ENCODE results near the gene FANCE.

FANCE gene

DNA sequence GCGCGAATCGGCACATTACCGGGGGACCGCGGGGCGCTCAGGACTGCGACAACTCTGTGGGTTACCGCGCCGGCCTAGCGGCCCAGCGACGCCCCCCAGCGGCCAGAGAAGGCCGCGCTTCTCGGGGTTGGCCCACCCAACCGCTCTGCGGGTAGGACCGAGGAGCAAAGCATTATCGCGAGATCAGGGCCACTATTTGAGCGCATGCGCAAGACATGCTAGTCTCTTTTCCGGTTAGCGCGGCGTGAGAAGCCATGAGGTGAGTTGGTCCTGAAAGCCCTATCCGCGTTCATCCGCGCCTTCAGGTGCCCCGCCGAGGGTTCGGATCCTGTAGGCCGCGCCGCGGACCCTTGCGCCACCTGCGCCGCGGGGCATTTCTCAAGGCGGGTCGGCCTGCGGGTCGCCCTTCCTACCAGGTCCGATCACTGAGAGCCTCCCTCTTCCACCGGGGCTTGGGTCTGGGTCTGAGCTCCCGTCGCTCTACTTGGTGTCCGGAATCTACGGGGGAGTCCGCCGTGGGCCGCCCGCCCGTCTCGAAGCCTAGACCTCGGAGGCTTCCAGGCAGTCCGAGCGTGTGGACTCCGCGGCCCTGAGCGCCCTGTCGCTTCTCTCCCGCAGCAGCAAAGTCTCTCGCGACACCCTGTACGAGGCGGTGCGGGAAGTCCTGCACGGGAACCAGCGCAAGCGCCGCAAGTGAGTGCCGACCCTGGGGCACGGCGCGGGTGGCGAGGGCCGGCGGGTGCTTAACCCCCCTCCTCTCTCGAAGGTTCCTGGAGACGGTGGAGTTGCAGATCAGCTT, 16.2 kb downstream of the FANCE start, which contains the start of gene RPL10A:
Gene RPL10A (plus strand): TSS at position 221 of the 799 bp plus-strand sequence. CDS start 34 bp downstream, at position 255.
- DNase-seq (ENCODE audit: low read depth), result peak; percentile 96

DNA sequence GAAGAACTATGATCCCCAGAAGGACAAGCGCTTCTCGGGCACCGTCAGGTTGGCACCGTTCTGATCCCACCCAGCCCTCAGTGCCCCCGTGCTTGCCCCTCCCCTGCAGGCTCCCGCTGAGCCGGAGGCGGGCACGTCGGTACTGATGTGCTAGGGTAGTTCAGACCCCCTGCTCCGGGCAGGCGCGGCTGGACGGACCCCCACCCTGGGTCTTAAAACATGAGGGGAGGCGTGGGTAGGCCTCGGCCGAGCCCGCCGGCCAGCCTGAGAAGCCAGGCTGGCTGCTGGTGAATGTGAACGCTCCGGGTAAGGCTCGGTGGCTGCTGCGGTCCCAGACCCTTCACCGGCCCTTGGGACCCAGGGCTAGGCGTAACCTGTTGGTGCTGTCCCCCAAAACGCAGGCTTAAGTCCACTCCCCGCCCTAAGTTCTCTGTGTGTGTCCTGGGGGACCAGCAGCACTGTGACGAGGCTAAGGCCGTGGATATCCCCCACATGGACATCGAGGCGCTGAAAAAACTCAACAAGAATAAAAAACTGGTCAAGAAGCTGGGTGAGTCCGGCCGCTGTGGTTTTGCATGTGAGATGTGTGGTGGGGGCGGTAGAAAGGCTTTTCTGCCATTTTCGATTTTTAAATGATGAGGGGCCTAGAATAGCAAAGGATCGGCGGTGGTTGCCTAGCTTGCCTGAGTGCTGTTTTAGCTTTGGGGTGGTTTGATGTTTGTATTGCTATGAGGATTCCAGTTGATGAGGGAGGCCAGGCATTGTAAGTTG, 17.0 kb downstream of the FANCE start:
- no peak for DNase-seq (ENCODE audit: low read depth)

DNA sequence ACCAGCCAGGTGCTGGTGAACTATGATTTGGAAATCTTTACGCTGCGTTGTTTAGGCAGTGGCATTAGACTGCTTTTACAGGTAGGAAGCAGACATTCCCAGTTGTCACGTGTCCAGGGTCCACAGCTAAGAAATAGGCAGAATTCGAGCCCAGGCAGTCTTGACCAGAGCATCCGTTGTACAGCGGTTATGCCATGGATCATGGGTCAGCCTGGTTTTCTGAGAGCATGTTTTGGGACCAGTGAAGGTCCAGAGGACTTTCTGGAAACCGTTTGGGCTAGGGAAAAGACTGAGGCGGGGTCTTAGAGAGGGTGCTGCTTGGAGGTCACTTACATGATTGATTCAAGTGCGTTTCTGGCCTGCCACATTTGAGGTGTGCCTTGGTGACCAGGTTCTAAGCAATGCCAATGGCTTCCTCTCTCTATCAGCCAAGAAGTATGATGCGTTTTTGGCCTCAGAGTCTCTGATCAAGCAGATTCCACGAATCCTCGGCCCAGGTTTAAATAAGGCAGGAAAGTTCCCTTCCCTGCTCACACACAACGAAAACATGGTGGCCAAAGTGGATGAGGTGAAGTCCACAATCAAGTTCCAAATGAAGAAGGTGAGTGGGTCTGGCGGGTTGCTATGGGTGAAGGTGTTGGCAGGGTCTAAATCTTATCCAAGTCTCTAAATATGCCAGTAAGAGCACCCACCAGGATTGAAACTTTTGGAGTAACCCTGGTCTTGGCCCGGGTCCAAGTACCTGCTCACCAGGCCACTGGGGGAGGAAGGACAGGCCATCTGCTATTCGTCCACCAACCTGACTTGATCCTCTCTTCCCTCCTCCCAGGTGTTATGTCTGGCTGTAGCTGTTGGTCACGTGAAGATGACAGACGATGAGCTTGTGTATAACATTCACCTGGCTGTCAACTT, 17.9 kb downstream of the FANCE start:
- DNase-seq (ENCODE audit: low read depth), result no peak

DNA sequence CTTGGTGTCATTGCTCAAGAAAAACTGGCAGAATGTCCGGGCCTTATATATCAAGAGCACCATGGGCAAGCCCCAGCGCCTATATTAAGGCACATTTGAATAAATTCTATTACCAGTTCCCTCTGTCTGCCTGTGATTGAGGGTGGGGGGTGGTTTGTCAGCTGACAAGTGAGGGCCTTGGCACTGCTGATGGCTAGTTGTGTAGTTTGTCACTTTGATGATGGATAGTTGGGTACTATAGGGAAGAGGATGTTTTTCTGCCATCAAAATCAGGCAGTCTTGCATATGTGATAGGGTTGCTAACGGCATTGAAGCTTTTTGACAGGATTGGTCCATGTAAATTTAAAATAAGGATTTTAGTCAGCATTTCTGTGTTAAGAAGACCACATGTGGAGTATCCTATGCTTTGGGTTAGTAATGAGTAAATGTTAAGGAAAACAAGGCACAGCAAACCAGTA, 18.6 kb downstream of the FANCE start:
- no peak for DNase-seq (ENCODE audit: low read depth)

DNA sequence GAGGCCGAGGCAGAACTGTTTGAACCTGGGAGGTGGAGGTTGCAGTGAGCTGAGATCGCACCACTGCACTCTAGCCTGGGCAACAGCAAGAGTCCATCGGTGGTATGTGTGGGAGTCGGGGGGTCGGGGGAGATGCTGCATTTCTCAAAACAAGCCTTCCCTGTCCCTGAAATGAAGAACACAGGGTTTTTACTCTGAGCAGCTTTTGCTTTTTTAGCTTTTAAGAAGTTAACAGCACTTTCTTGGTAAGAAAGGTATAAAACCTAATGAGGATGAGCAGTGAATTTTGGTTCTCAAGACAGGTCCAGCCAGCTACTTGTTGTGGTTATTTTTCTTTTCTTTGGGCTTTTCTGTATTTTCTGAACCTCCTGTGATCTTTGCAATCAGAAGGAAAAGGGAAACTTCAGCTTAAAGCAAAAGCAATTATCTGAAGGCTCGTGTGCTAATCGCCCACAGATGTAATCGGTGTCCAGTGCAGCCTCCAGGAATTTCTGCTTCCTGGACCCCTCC, 19.8 kb downstream of the FANCE start:
- DNase-seq (ENCODE audit: low read depth), result no peak

DNA sequence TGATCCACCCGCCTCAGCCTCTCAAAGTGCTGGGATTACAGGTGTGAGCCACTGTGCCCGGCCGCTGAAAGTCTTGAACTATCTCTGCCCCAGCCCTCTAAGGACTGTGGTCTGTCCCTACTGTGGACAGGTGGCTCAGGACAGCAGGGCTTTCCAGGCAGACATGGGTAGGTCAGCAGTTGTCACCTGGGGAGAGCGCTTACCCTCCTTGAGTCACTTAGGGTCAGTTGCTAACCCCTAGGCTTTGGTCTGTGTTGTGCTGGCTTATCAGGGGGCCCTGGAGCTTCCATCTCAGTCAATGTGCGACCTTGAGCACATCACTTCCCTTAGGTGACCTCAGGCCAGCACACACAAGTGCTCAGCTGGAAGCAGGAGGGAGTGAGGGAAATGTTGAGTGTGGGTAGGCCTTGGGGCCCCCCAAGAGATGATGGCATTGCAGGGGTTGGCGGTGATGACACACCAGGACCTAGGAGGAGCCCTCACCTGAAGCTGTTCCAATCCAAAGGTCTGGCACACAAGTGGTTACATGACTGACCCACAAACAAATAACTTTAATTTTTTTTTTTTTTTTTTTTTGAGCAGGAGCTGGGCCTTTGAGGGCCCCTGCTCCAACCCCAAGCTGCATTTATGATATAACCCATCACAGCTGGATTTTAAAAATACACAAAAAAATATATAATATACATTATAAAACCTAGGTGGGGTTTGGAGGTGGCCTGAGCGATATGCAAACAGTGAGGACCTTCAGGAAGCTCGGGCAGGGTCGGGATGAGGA, 21.1 kb downstream of the FANCE start:
- no peak for DNase-seq (ENCODE audit: low read depth)

DNA sequence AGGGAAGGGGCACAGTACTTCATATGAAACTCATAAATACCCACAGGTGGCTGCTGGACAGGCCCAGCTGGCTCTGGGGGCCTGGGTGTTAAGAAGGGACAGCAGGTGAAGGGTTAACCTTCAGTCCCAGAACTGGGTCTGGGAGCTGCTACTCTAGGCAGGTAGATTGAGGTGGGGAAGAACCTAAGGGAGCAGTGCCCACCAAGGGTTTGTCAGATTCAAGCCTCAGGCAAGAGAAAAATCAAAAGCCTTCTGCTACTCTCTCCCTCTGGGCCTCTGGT, 21.7 kb downstream of the FANCE start:
- DNase-seq (ENCODE audit: low read depth), result no peak

DNA sequence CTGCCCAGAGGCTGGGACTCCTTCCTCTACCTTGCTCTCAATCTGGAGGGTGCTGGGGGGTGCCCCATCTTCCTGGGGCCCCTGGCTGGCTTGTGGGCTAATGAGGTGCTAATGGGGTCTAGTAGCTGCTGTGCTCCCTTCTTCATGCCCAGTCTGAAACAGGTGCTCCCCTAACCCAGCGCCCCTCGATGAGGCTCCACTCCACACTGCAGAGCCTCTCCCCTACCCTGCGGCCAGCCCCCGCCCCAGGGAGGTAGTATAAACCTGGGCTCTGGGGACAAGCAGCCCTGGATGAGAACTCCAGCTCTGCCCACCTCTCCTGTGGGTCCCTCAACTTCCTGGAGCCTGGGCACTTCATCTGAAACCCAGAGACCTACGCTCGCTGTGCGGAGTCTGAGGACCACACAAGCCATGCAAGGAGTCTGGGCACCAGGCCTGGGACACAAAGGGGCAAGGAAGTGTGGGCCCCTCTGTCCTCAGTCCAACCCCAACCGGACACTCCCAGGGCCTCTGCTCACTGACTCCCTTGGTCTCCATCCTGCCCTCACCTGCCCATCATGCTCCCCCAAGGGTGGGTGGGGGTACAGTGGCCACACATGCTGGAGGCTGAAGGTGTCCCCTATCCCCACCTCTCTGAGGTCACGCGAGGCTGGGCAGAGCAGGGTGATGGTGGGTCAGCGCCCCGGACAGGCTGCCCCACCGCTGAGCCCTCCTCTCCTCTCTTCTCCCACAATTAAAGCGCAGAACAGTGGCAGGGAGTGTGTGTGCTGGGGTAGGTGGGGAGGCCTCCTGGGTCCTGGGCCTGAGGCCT, 22.2 kb downstream of the FANCE start:
- DNase-seq (ENCODE audit: low read depth), result no peak

DNA sequence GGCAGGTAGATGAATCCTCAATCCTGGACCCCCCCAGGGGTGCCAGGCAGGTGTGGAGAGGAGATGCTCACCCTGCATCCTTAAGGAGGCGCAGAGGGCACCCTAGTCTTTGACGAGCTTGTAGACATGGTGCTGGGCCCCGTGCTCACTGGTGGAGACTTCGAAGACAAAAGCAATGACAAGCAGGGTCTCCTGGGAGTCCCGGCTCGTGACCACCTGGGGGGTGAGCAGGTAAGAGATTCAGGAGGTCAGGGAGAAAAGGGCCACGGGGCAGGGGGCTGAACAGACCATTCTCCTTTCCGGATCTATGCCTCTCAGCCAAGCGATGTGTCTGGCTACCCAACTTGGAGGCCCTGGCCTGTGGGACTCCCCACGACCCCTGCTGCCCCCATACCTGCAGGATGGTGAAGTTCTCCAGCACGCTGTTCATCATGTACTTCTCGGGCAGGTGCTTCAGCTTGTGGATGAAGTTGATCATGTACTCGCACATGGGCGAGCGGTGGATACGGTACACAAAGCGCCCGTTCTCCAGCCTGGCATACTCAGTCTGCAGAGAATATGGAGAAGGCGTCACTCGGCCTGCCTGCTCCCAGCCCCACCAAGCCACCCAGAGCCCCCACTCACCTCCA, 22.9 kb downstream of the FANCE start:
- DNase-seq (ENCODE audit: low read depth), result no peak

DNA sequence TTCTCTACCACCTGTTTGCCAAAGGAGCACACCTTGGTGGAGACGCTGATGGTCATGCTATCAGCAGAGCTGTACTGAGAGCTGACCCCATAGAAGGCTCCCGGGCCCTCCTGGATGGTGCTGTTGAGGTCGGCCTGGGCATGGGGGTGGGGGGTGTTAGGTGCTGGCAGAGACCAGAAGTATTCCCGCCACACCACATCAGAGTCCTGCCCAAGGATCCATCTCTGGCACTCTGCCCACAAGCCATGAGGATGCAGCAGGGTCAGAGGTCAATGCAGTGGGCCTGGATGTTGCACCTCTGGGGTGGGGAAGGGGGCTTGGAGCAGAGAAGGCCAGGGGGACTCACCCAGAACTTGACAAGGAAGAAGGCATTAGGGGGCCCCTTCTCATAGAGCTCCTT, 23.4 kb downstream of the FANCE start:
- DNase-seq (ENCODE audit: low read depth), result no peak

DNA sequence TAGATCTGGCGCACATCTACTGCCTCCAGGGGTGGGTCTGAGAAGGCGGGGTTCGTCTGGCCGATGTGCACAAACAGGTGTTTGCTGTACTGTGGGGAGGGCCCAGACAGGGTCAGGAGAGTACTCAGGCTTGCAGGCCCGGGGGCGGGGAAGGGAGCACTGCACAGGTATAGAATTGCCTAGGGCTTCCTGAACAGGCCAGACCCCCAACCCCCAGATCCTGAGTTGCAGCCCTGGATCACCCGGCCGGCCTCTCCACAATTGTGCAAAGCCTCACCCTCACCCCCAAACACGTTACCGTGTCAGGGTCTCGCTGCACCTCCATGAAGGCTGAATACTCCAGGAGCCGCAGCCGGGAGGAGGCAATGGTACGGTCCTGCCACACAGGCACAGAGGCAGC, 23.9 kb downstream of the FANCE start:
- no peak for DNase-seq (ENCODE audit: low read depth)

DNA sequence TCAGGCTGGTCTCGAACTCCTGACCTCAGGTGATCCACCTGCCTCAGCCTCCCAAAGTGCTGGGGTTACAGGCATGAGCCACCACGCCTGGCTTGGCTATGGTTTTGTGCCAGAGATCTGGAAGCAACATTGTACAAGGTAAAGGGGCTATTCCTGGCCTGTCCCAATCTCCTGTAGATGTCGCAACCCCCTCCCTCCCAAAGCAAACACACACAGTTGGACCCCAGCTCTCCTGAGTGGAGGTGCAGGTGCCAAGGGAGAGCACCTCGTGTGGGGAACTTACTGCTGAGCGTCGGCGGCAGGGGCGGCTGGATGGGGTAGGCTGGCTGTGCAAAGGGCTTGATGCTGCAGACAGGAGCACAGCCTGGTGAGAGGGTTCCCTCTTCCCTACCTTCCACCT, 24.9 kb downstream of the FANCE start:
- DNase-seq (ENCODE audit: low read depth), result no peak

DNA sequence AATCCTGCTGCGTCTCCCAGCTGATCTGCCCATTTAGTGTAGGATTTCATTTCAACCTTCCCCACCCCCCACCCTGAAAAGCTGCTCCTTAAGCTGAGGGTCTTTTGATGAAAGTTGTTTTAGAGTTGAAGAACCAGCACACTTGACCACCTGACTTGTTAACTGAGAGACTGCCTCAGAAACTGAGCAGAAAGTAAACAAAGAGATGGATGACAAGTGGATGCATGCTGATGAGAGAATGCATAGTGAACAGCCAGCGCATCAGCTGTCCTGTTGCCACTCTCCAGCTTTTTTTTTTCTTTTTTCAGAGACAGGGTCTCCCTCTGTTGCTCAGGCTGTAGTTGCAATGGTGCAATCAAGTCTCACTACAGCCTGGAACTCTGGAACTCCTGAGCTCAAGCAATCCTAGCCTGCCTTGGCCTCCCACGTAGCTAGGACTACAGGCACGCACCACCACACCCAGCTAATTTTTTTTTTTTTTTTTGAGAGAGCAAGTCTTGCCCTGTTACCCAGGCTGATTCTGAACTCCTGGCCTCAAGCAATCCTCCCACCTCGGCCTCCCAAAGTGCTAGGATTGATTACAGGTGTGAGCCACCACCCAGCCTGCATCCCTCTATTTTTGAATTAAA, 25.5 kb downstream of the FANCE start:
- DNase-seq (ENCODE audit: low read depth), result no peak

DNA sequence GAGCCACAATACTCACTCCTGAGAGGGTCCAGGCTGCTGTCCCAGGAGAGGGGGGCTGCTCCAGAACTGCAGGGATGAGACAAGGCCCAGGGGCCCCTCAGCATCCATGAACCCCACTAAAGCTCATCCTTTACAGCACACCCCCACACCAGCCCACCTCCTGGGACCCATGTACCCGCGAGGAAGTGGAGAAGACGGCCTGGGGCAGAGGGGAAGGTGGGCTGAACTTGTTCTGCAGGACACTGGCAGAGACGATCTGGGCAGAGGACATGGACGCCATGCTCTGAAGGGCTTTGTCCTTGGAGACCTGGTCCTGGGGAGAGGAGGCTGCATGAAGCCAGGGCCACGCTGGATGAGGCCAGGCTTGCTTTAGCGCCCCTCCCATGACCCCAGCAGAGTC, 26.1 kb downstream of the FANCE start:
- no peak for DNase-seq (ENCODE audit: low read depth)

DNA sequence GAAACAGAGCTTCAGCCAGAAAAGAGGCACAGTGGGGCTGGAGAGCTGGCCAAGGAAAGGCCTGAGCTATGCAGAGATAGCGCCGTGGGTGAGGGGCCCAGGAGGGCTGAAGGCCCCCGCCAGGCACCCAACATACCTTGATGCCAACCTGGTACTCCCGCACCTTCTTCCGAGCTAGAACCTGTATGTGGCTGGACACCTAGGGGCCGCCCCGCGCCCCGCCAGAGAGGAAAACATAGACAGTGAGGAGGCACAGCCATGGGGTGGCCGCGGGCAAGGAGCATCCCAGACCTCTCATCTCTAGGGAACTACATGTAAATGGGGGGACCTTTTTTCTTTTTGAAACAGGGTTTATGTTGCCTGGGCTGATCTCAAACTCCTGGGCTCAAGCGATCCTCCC, 28.0 kb downstream of the FANCE start:
- DNase-seq (ENCODE audit: low read depth), result no peak

DNA sequence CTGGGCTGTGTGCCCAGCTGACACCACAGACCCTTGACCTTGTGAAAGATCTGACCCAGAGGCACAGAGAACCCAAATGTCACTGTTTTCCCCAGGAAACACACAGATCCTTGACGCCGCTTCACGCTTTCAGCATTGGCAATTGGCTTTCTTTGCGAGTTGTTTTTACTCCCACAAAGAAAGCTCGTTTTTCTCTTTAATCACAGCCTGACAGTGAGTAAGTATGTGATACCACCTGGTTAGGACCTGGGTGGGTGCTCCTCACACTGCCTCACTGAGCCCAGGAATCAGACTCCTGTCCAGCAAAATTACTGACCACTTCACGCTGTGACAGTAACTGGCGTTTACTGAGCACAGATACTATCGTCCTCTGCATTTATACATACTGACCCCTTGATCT, 29.1 kb downstream of the FANCE start:
- no peak for DNase-seq (ENCODE audit: low read depth)

DNA sequence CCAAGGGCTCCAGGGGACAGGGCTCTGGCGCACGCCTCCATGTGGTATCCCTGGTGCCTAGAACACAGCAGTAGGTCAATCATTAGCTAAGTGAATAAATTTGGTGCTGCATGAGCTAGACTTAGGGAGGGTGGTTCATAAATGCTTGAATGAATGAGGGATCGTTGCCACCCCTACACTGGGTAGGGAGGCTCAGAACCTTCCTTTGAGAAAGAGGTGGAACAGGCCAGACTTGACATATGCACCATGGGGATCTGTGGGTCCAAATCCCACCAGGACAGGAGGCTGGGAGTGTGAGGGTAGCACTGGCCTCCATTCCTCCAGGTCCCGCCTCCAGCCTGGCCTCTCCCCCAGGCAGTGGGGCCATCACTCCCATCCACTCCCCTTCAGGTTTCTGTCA, 30.9 kb downstream of the FANCE start:
- DNase-seq (ENCODE audit: low read depth), result no peak

DNA sequence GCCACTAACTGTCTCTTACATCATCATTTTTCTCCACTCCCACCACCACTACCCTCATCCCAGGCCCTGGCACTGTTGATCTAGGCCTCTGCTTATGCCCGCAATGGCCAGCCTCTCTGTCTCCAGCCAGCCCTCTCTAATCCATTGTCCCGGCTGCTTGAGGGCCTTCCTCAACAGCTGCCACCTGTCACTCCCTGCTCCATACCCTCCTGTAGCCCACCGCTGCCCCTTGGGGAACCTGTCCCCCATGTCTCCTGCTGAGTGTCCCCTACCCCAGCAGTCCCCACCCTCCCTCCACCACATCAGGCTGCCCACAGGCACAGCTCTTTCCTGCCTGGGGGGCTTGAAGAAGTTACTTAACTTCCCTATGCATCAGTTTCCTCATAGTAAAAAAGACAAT, 31.4 kb downstream of the FANCE start:
- DNase-seq (ENCODE audit: low read depth), result no peak

DNA sequence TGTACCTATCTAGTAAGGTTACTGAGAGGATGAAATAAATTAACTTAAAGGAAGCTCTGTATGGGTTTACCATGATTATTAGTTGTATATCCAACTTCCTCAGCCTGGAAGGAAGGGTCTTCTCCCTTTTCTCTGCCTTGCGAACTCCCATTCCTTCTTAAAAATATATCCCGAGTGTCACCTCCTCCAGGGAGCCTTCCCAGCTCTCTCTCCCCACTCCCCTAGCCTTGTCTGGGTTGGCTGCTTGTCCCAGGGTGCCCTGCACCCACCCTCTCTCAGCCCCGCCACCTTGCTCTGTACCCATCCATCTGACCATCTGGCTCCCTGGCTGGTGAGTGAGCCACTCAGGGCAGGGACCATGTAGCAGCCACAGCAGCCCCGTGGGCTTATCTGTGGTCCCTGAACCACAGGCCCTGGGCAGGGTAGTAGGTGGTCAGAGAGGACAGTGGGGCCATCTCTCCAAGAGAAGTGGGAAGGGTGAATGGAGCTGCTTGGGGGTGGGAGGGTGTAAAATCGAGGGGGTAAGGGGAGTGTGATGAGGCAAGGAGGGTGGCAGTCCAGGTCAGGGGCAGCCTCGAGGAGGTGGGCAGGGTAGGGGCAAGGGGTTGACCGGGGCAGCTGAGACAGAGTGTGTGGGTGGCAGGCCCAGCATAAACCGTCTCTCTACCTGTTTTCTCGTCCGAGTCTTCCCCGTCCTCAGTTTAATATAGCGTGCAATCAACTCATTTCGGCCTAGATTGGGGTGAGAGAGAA, 31.9 kb downstream of the FANCE start:
- no peak for DNase-seq (ENCODE audit: low read depth)

Measured in stimulated activated CD4-positive, alpha-beta T cell treated with anti-CD3 and anti-CD28 coated beads, Interleukin-2, amount 100 ng/mL, for 4 hours (primary cell).